GM23338 (cell line): ENCODE results near the gene HEATR5B. TPM values are rescaled to one million over a fixed set of nuclear protein-coding genes. Genes with fewer than 3 reads are reported as not detected.

Experiments
- ATAC-seq: fragments of 200-7000 bp; cut with Tn5 transposase; 3 replicates; pipeline ENCODE4 v1.9.1; 2020
- DNase-seq: peaks from one replicate; pipeline ENCODE4 v3.0.0-alpha.2; 2015; ENCODE audit warnings: low spot score
- H2AFZ ChIP-seq: fragments of 200-600 bp; sonication (generic); 2 replicates; pipeline ENCODE4 v1.8.0; 2016; ENCODE audit warnings: antibody characterized with exemption, mild to moderate bottlenecking, moderate library complexity
- H3F3A ChIP-seq: fragments of 200-600 bp; sonication (generic); replicated peaks from 2 replicates; pipeline ENCODE4 v1.8.0; 2017; ENCODE audit warnings: antibody characterized with exemption, mixed run types, low read depth
- H3K27ac ChIP-seq: fragments of 200-600 bp; sonication (generic); 2 replicates; pipeline ENCODE4 v1.6.1; 2016; ENCODE audit warnings: low read depth
- H3K27me3 ChIP-seq: fragments of 200-600 bp; sonication (generic); 2 replicates; pipeline ENCODE4 v1.8.0; 2016; ENCODE audit warnings: mild to moderate bottlenecking, mixed run types, moderate library complexity; ENCODE audit not compliant: insufficient read depth
- H3K36me3 ChIP-seq: fragments of 200-600 bp; sonication (generic); 2 replicates; pipeline ENCODE4 v1.8.0; 2016; ENCODE audit warnings: mild to moderate bottlenecking; ENCODE audit not compliant: insufficient read depth
- H3K4me1 ChIP-seq: fragments of 200-600 bp; sonication (generic); 2 replicates; pipeline ENCODE4 v1.8.0; 2016; ENCODE audit warnings: mild to moderate bottlenecking, moderate library complexity; ENCODE audit not compliant: insufficient read depth
- H3K4me2 ChIP-seq: fragments of 200-600 bp; sonication (generic); 2 replicates; pipeline ENCODE4 v1.7.1; 2017; ENCODE audit warnings: mixed run types
- H3K4me3 ChIP-seq: fragments of 200-600 bp; sonication (generic); 2 replicates; pipeline ENCODE4 v1.6.1; 2016; ENCODE audit warnings: mixed run types
- H3K79me2 ChIP-seq: fragments of 200-600 bp; sonication (generic); replicated peaks from 2 replicates; pipeline ENCODE4 v1.8.0; 2017; ENCODE audit warnings: mild to moderate bottlenecking; ENCODE audit not compliant: insufficient read depth
- H3K9me2 ChIP-seq: fragments of 200-600 bp; sonication (generic); 2 replicates; pipeline ENCODE4 v1.8.0; 2017; ENCODE audit not compliant: insufficient read depth
- H4K20me1 ChIP-seq: fragments of 200-600 bp; sonication (generic); replicated peaks from 2 replicates; pipeline ENCODE4 v1.8.0; 2017; ENCODE audit warnings: mild to moderate bottlenecking; ENCODE audit not compliant: insufficient read depth
- H3K27ac Mint-ChIP-seq: 2 replicates; pipeline ENCODE4 v1.8.0; 2020; ENCODE audit warnings: inconsistent platforms, mild to moderate bottlenecking, moderate library complexity, mixed read lengths
- H3K27me3 Mint-ChIP-seq: 3 replicates; pipeline ENCODE4 v1.8.0; 2022; ENCODE audit warnings: low read depth, mild to moderate bottlenecking, moderate library complexity, mixed read lengths, inconsistent platforms; ENCODE audit not compliant: insufficient read depth, poor library complexity
- H3K36me3 Mint-ChIP-seq: 3 replicates; pipeline ENCODE4 v1.8.0; 2021; ENCODE audit warnings: low read depth, mild to moderate bottlenecking, inconsistent platforms, moderate library complexity, mixed read lengths
- H3K4me1 Mint-ChIP-seq: 3 replicates; pipeline ENCODE4 v1.8.0; 2020; ENCODE audit warnings: mild to moderate bottlenecking, inconsistent platforms, mixed read lengths
- H3K4me3 Mint-ChIP-seq: 3 replicates; pipeline ENCODE4 v1.8.0; 2021; ENCODE audit warnings: moderate library complexity, mild to moderate bottlenecking, inconsistent platforms, mixed read lengths
- H3K9me3 Mint-ChIP-seq: 3 replicates; pipeline ENCODE4 v1.8.0; 2020; ENCODE audit warnings: moderate library complexity, mild to moderate bottlenecking, inconsistent platforms, mixed read lengths
- CREB1 ChIP-seq: fragments of 250-450 bp; sonication (Bioruptor Pico); IDR thresholded peaks from 2 replicates; pipeline ENCODE4 v1.5.0; 2020; ENCODE audit warnings: low read depth, mild to moderate bottlenecking, moderate library complexity
- CTCF ChIP-seq, 2 experiments: fragments of 200-600 bp in 1 of 2; sonication (generic) in 1 of 2; conservative IDR thresholded peaks; 2 replicates each; pipeline versions ENCODE4 v1.5.1 to v1.6.1; 2016 to 2017; ENCODE audit warnings: antibody characterized with exemption in 2 of 2, low read depth in 2 of 2, mild to moderate bottlenecking in 2 of 2, moderate library complexity in 1 of 2
- ETS1 ChIP-seq: IDR thresholded peaks from 2 replicates; pipeline ENCODE4 v1.6.1; 2016; ENCODE audit warnings: antibody characterized with exemption
- EZH2 ChIP-seq: fragments of 200-600 bp; sonication (generic); IDR thresholded peaks from one replicate; pipeline ENCODE4 v1.8.0; 2017; ENCODE audit warnings: antibody characterized with exemption, mild to moderate bottlenecking, low read depth; ENCODE audit not compliant: unreplicated experiment
- EZH2phosphoT487 ChIP-seq: fragments of 200-600 bp; sonication (generic); IDR thresholded peaks from one replicate; pipeline ENCODE4 v1.8.1; 2018; ENCODE audit warnings: antibody characterized with exemption; ENCODE audit not compliant: unreplicated experiment
- JUNB ChIP-seq: IDR thresholded peaks from one replicate; pipeline ENCODE4 v1.6.1; 2016; ENCODE audit warnings: antibody characterized with exemption; ENCODE audit not compliant: unreplicated experiment
- POLR2AphosphoS5 ChIP-seq: IDR thresholded peaks from 2 replicates; pipeline ENCODE4 v1.6.1; 2016; ENCODE audit warnings: antibody characterized with exemption, low read depth
- STAT1 ChIP-seq: IDR thresholded peaks from one replicate; pipeline ENCODE4 v1.6.1; 2016; ENCODE audit warnings: antibody characterized with exemption; ENCODE audit not compliant: unreplicated experiment
- ZNF114 ChIP-seq: fragments of 250-450 bp; sonication (Bioruptor Pico); IDR thresholded peaks from 2 replicates; pipeline ENCODE4 v1.5.0; 2020; ENCODE audit warnings: mild to moderate bottlenecking, moderate library complexity
- ZNF331 ChIP-seq: fragments of 250-450 bp; sonication (Bioruptor Pico); IDR thresholded peaks from 2 replicates; pipeline ENCODE4 v1.5.0; 2020; ENCODE audit warnings: low read depth, mild to moderate bottlenecking, moderate library complexity
- polyA plus RNA-seq: library from polyadenylated mRNA; unstranded; fragments of >200 nt; fragmentation: Nextera tagmentation; extraction: Ambion mirVana; gene quantifications from 2 replicates; pipeline ENCODE4 v1.2.1, GENCODE V29; 2016
- total RNA-seq: library from RNA; depleted of rRNA; stranded (reverse); fragments of >200 nt; shearing (Covaris generic); gene quantifications from 2 replicates; pipeline ENCODE4 v1.2.3, GENCODE V29; 2014
- TF ChIP-seq, protein P1 (sequence below): IDR thresholded peaks from one replicate; pipeline ENCODE4 v1.6.1; 2018; ENCODE audit warnings: antibody characterized with exemption; ENCODE audit not compliant: unreplicated experiment
- TF ChIP-seq, protein P2 (sequence below): fragments of 250-450 bp; sonication (Bioruptor Pico); IDR thresholded peaks from 2 replicates; pipeline ENCODE4 v1.5.0; 2020; ENCODE audit warnings: mild to moderate bottlenecking, moderate library complexity

The HEATR5B gene
- total and polyA plus RNA-seq, 2 experiments from 2014 or later, result 4.0 to 18.8 TPM

DNA sequence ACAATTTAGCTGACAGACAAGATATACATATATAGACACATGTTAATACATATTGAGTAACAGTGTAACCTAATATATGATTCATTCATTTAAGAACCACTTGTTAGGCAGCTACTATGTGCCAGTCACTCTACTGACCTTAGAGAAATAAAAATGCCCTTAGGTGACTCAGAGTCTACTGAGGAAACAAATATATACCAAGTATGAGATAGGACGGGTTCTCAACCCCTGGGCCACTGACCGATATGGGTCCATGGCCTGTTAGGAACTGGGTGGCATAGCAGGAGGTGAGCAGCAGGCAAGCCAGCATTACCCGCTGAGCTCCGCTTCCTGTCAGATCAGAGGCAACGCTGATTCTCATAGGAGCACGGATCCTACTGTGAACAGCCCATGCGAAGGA, 132.6 kb downstream of the HEATR5B start (continued):
- TF ChIP-seq EZH2phosphoT487 (no peak), CREB1 (CRISPR knock-in tag) (no peak), ZNF331 (CRISPR knock-in tag) (no peak), POLR2AphosphoS5 (no peak), ZNF114 (CRISPR knock-in tag) (no peak), EZH2 (no peak), STAT1 (no peak), ETS1 (no peak)
- TF ChIP-seq, protein P1, sequence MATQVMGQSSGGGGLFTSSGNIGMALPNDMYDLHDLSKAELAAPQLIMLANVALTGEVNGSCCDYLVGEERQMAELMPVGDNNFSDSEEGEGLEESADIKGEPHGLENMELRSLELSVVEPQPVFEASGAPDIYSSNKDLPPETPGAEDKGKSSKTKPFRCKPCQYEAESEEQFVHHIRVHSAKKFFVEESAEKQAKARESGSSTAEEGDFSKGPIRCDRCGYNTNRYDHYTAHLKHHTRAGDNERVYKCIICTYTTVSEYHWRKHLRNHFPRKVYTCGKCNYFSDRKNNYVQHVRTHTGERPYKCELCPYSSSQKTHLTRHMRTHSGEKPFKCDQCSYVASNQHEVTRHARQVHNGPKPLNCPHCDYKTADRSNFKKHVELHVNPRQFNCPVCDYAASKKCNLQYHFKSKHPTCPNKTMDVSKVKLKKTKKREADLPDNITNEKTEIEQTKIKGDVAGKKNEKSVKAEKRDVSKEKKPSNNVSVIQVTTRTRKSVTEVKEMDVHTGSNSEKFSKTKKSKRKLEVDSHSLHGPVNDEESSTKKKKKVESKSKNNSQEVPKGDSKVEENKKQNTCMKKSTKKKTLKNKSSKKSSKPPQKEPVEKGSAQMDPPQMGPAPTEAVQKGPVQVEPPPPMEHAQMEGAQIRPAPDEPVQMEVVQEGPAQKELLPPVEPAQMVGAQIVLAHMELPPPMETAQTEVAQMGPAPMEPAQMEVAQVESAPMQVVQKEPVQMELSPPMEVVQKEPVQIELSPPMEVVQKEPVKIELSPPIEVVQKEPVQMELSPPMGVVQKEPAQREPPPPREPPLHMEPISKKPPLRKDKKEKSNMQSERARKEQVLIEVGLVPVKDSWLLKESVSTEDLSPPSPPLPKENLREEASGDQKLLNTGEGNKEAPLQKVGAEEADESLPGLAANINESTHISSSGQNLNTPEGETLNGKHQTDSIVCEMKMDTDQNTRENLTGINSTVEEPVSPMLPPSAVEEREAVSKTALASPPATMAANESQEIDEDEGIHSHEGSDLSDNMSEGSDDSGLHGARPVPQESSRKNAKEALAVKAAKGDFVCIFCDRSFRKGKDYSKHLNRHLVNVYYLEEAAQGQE, result no peak

DNA sequence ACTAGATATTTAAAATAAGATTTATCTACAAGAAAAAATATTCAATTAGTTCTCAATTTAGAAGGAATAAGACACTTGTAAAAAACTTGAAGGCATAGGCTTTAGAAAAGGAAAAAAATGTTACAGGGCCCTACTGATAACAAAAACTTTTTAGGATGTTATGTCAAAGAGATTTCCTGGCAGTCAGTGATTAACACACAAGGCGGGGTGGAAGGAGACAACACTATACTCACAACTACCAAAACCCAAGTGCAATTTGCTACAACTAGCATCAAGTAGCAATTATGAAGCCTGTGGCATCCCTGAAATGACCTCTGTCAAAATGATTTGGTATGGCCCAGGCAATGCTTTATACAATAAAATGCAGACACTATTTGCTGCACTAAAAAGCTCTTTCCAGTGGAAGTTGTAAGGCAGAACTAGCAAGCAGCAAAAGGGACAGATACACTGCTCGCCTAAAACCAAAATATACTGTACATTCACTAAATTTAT, 133.1 kb downstream of the HEATR5B start:
- no peaks in the 10 kb centered on the region for H3K9me3 Mint-ChIP-seq
- Histone ChIP-seq H3K27me3 (no peaks in the 10 kb centered on the region), H4K20me1 (0 out of 2 replicates have a peak, but pooled peaks cover 6% of the 10 kb centered on the region), H3K36me3 (no peaks in the 10 kb centered on the region), H3K79me2 (peaks cover 90% of the 10 kb centered on the region), H3K4me2 (no peak overlapping the region), H3F3A (peaks cover 3% of the 10 kb centered on the region; the same call in 1 of the 2 replicates), H2AFZ (no peak overlapping the region), H3K9me2 (no peaks in the 10 kb centered on the region), H3K4me1 (peaks cover 48% of the 10 kb centered on the region), H3K27ac (no peak overlapping the region), H3K4me3 (no peak overlapping the region)
- peak overlapping the region; percentile 7; the same call in 1 of the 2 replicates for H3K27ac Mint-ChIP-seq
- no peak overlapping the region for H3K4me3 Mint-ChIP-seq
- peaks cover 4% of the 10 kb centered on the region for H3K27me3 Mint-ChIP-seq
- no peak for ATAC-seq
- no peak for DNase-seq
- peaks cover 43% of the 10 kb centered on the region for H3K4me1 Mint-ChIP-seq
- no peaks in the 10 kb centered on the region for H3K36me3 Mint-ChIP-seq
- TF ChIP-seq CTCF (conservative IDR thresholded peaks at IDR 0.05; ENCODE audit: low read depth in 2 of 2) (no peak), POLR2AphosphoS5 (no peak), CREB1 (CRISPR knock-in tag) (no peak), JUNB (no peak)
- TF ChIP-seq, protein P2, sequence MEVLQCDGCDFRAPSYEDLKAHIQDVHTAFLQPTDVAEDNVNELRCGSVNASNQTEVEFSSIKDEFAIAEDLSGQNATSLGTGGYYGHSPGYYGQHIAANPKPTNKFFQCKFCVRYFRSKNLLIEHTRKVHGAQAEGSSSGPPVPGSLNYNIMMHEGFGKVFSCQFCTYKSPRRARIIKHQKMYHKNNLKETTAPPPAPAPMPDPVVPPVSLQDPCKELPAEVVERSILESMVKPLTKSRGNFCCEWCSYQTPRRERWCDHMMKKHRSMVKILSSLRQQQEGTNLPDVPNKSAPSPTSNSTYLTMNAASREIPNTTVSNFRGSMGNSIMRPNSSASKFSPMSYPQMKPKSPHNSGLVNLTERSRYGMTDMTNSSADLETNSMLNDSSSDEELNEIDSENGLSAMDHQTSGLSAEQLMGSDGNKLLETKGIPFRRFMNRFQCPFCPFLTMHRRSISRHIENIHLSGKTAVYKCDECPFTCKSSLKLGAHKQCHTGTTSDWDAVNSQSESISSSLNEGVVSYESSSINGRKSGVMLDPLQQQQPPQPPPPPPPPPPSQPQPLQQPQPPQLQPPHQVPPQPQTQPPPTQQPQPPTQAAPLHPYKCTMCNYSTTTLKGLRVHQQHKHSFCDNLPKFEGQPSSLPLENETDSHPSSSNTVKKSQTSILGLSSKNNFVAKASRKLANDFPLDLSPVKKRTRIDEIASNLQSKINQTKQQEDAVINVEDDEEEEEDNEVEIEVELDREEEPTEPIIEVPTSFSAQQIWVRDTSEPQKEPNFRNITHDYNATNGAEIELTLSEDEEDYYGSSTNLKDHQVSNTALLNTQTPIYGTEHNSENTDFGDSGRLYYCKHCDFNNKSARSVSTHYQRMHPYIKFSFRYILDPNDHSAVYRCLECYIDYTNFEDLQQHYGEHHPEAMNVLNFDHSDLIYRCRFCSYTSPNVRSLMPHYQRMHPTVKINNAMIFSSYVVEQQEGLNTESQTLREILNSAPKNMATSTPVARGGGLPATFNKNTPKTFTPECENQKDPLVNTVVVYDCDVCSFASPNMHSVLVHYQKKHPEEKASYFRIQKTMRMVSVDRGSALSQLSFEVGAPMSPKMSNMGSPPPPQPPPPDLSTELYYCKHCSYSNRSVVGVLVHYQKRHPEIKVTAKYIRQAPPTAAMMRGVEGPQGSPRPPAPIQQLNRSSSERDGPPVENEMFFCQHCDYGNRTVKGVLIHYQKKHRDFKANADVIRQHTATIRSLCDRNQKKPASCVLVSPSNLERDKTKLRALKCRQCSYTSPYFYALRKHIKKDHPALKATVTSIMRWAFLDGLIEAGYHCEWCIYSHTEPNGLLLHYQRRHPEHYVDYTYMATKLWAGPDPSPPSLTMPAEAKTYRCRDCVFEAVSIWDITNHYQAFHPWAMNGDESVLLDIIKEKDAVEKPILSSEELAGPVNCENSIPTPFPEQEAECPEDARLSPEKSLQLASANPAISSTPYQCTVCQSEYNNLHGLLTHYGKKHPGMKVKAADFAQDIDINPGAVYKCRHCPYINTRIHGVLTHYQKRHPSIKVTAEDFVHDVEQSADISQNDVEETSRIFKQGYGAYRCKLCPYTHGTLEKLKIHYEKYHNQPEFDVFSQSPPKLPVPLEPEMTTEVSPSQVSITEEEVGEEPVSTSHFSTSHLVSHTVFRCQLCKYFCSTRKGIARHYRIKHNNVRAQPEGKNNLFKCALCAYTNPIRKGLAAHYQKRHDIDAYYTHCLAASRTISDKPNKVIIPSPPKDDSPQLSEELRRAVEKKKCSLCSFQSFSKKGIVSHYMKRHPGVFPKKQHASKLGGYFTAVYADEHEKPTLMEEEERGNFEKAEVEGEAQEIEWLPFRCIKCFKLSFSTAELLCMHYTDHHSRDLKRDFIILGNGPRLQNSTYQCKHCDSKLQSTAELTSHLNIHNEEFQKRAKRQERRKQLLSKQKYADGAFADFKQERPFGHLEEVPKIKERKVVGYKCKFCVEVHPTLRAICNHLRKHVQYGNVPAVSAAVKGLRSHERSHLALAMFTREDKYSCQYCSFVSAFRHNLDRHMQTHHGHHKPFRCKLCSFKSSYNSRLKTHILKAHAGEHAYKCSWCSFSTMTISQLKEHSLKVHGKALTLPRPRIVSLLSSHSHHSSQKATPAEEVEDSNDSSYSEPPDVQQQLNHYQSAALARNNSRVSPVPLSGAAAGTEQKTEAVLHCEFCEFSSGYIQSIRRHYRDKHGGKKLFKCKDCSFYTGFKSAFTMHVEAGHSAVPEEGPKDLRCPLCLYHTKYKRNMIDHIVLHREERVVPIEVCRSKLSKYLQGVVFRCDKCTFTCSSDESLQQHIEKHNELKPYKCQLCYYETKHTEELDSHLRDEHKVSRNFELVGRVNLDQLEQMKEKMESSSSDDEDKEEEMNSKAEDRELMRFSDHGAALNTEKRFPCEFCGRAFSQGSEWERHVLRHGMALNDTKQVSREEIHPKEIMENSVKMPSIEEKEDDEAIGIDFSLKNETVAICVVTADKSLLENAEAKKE (CRISPR knock-in tag), result no peak
